HG02571 (cell line): Measurements from ENCODE around the gene RYR1.
A peak's percentile ranks its signal among the peaks of the same experiment; 100 is the strongest.
"Not testable (repeated sequence)": the region's sequence is repeated elsewhere in the genome, so short reads cannot be mapped to it uniquely, and the experiment has no call there.

Experiments
- ATAC-seq: cut with Tn5 transposase; IDR thresholded peaks from one replicate; pipeline ENCODE4 v1.9.1; 2021; ENCODE audit warnings: mild to moderate bottlenecking, moderate library complexity; ENCODE audit not compliant: unreplicated experiment

Gene RYR1

DNA sequence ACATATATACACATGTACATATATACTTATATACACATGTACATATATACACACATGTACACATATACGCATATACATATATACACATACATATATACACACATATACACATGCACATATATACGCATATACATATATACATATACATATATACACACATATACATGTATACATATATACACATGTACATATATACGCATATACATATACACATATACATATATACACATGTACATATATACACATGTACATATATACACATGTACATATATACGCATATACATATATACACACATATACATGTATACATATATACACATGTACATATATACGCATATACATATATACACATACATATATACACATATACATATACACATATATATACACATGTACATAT lies 169.4 kb downstream of the RYR1 start:
- ATAC-seq, result not testable (repeated sequence)

DNA sequence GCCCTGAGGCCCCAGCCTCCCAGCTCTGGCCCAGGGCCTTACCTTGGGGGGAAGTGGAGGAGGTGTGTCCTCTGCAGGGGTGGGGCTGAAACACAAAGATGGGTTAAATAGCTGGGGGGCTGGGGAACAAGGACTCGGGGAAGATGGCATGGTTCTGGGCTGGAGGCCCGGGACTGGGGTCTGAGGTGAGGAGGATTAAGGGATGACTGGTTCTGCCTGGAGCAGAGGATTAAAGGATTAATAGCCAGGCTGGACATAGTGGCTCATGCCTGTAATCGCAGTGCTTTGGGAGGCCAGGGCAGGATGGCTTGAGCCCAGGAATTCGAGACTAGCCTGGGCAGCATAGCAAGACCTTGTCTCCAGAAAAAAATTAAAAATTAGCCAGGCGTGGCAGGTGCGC lies 172.6 kb downstream of the RYR1 start:
- no peak for ATAC-seq

DNA sequence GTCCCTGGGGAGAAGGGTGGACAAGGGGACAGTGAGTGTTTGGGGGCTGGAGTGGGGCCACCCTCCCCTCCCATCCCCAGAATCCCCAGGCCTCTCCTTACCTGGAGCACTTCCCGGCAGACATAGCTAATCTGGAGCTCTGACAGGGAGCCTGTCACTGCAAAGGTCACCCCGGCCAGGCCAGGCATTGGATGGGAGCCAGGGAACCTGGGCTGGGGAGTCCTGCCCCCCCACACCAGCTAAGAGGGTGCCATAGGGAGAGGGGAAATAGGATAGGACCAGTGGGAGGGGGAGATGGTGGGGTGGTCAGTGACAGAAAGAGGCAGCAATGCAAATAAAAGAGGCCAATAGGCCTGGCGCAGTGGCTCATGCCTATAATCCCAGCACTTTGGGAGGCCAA lies 180.8 kb downstream of the RYR1 start:
- ATAC-seq, result no peak

DNA sequence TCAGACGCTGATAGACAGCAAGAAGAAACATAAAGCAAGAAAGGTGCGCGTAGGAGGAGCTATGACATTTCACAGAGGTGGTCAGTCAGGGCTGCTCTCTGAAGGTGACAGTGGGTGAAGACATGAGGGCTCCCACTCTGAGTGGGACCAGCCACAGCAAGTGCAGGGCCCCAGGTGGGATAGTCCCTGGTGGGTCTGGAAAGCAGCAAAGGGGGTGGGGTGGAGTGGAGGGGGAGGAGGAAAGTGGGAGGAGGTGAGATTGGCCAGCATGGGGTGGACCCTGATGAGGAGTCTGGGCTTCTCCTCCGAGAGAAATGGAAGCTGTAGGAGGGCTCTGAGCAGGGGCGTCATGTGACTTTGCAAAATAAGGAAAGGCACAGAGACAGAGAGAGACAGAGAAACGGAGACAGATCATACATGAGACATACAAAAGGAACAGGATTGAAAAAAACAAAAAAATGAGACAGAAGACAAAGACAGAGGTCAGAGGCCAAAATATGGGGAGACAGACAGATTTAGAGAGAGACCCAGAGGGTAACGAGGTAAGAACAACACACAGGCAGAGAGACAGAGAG lies 181.6 kb downstream of the RYR1 start:
- ATAC-seq, result no peak

DNA sequence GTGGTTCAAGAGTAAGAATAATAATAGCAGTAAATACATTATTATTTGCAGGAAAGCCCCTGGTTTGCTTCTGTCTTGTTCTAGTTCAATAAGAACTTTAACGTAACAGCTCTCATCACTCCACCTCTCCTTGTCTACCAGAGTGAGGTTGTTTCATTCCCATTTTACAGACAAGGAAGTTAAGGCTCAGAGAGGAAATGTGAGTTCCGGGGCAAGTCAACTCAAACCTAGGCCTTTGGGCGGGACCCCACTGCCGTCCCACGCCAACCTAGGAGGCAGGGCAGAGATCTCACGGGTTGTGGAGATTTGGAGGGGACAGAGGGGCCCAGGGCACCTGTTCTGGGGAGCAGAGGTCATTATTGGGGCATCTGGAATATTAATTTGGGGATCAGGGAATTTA lies 182.8 kb downstream of the RYR1 start:
- no peak for ATAC-seq

DNA sequence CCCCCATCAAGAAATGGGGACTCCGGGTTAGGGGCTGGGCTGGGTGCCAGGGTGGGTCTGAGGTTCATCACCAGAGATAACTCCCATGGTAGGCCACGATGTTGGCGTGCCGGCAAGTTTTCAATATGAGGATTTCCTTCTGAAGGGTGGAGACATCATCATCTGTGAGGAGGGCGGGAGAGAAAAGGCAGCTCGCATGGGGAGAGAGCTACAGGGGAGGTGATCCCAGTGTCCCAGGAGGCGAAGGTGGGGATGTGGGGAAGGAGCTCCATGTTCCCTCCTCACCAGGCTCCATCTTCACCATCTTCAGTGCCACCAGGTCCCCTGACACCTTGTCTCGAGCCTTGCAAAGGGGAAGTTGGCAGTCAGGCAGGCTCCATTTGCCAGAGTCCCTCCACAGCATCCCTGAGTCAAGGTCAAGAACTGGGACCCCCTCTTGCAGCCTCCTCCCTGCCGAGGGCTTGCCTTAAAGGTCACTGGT lies 183.8 kb downstream of the RYR1 start:
- ATAC-seq, result no peak

DNA sequence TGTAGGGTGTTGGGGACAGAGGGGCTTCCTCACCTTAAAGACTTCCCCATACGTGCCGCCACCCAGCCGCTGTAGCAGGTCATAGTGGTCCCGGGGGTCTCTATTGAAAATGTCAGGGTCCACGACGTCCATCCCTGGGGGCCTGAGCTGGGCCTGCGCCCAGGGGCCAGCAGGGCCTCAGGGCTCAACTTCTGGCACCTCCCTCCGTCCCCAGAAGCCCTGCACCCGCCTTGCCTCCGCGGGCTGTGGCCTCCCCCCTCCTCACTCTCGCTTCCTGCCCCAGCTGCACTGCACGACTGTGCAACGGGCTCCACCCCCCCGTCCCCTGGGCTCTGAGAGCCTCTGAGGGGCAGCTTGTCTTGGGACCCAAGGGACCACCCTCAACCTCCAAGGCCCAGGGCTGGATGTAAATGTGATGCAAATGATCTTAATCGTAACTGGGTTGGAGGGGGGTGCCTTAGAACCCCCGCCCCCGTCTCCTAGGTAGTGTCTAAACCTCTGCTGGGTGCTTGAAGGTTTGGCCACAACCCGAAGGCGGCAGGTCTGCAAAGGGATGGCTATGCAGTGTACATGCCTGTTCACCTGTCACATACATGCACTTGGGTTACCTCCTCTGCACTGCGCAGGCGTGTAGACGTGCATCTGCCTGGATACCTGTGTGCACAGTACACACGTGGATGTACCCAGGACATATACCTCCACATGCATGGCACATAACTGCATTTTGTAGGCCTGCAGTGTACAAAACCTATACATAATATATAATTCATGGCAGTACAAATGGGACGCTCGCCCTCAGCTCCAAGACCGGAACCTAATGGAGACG lies 184.5 kb downstream of the RYR1 start, which contains the start of gene MAP4K1:
TSS of gene MAP4K1 (minus strand) at position 190 of the 826 bp plus-strand sequence. CDS start at position 132, 58 bp downstream.
- peak; percentile 37 for ATAC-seq

DNA sequence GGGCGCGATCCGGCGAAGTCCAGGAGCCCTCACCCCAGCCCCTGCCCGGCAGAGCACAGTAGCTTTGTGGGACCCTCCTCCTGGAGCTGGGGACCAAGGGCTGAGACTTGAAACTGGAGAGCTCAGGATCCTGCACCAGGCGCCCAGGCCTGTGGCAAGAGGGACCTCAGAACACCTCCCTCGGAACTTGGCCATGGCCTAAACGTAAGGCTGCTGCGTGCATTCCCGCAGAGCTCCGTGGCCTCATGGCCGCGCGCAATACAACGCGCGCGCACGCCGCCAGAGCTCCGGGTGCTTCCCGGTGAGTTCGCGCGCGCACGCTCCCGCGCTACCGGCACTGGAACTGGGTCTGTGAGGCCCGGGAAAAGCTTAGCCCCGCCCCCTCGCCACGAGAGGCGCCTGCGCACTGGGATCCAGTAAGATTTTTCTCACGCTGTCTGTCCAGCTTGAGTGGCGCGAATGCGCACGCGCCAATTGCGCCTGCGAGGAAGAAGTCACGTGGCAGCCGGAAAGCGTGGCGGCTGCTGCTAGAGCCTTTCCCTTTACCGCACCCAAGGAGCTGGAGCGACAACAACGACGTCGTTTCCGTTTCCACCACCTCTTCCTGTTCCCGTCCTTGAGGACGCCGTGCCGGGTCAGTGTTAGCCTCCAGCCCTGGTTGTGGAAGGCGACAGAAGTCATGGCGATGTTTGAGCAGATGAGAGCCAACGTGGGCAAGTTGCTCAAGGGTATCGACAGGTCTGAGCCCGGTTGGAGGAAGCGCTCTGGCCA lies 185.3 kb downstream of the RYR1 start, which contains the start of gene EIF3K:
TSS of gene EIF3K (plus strand) at position 599 of the 771 bp plus-strand sequence. CDS start at position 680, 81 bp downstream.
- ATAC-seq, result peak; percentile 64

DNA sequence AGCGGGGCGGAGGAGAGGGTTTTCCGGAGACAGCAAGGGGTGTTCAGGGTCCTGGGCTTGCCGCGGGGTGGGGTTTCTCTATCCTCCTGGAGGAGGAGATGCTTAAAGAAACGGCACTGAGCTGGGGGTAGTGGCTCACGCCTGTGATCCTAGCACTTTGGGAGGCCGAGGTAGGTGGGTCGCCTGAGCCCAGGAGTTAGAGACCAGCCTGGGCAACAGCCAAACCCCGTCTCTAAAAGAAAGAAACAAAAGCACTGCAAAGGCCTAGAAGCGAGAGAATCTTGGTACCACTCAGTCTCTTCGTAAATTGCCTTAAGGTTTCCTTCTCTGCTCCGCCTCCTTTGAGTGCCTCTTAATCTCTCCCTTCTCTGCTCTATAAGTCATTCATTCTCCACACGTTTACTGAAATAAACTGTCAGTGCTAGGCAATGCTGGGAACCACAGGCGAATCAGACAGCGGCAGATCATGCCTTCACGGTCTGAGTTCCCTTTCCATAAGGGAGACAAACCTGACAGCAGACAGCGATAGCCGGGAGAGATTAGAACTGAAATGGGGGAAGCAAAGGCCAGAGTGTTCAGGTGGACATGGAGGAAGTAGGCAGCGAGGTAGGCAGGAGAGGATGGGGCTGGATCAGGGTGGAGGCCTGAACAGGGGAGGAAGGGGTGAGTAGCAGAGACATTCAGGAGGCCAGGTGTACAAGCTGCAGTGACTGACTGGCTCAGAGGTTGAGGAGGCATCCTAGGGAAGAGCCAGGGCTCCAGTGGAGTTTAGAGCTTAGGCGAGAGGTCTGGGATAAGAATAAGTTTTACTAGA lies 186.1 kb downstream of the RYR1 start:
- ATAC-seq, result no peak

DNA sequence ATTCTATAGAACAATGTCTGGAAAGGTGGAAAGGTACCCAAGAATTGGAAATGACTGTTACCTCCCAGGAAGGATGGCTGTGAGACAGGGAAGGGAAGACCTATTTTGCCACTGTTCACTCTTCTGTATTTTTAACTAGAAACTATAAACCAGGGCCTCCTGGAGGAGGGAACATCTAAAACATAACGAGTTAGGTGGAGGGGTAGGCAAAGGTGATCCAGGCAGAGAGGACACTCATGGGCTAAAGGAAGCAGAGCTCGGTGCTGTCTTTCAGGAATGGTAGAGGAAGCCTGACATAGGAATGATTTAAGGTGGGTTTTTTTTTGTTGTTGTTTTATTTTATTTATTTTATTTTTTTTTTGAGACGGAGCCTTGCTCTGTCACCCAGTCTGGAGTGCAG lies 191.3 kb downstream of the RYR1 start:
- no peak for ATAC-seq

DNA sequence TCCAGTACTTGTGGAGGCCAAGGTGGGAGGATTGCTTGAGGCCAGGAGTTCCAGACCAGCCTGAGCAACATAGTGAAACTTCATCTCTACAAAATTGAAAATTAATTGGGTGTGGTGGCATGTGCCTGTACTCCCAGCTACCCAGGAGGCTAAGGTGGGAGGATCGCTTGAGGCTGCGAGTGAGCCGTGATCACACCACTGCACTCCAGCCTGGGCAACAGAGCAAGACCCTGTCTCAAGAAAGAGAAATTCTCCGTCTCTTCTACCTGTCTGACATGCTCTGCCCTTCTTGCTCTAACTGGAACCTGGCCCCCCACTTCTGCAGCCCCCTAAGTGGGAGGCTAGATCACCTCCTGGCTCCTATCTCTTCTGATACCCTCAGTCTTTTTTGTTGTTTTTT lies 192.9 kb downstream of the RYR1 start:
- ATAC-seq, result no peak

DNA sequence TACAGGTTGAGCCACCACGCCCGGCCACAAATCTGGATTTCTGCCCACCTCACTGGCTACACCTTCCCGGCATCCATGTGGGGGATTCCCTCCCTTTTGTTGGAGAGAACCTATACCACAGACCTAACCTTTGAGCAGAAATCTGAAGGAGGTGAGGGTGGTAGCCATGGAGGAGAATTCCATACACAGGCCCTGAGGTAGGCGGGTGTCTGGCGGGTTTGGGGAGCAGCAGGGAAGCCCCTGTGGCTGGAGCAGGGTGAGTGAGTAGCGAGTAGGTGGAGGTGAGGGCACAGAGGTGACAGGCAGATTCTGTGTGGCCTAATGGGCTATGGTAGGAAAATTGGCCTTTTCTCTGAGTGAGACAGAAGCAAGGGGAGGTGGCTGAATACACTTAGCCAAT lies 196.1 kb downstream of the RYR1 start:
- no peak for ATAC-seq

DNA sequence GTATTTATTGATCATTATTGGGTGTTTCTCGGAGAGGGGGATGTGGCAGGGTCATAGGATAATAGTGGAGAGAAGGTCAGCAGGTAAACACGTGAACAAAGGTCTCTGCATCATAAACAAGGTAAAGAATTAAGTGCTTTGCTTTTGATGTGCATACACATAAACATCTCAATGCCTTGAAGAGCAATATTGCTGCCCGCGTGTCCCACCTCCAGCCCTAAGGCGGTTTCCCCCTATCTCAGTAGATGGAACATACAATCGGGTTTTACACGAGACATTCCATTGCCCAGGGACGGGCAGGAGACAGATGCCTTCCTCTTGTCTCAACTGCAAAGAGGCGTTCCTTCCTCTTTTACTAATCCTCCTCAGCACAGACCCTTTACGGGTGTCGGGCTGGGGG lies 197.8 kb downstream of the RYR1 start:
- not testable (repeated sequence) for ATAC-seq

DNA sequence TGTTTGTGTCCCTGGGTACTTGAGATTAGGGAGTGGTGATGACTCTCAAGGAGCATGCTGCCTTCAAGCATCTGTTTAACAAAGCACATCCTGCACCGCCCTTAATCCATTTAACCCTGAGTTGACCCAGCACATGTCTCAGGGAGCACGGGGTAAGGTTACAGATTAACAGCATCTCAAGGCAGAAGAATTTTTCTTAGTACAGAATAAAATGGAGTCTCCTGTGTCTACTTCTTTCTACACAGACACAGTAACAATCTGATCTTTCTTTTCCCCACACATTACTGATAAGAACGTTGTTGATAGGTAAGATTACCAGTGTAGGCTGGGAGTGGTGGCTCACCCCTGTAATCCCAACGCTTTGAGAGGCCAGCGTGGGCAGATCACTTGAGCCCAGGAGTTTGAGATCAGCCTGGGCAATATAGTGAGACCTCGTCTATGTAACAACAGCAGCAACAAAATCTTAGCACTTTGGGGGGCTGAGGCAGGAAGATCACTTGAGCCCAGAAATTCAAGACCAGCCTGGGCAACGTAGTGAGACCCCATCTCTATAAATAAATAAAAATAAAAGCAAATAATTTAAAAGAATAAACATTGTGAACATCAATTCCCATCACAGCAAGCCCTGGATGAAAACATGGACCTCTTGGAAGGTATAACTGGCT lies 198.5 kb downstream of the RYR1 start:
- not testable (repeated sequence) for ATAC-seq

DNA sequence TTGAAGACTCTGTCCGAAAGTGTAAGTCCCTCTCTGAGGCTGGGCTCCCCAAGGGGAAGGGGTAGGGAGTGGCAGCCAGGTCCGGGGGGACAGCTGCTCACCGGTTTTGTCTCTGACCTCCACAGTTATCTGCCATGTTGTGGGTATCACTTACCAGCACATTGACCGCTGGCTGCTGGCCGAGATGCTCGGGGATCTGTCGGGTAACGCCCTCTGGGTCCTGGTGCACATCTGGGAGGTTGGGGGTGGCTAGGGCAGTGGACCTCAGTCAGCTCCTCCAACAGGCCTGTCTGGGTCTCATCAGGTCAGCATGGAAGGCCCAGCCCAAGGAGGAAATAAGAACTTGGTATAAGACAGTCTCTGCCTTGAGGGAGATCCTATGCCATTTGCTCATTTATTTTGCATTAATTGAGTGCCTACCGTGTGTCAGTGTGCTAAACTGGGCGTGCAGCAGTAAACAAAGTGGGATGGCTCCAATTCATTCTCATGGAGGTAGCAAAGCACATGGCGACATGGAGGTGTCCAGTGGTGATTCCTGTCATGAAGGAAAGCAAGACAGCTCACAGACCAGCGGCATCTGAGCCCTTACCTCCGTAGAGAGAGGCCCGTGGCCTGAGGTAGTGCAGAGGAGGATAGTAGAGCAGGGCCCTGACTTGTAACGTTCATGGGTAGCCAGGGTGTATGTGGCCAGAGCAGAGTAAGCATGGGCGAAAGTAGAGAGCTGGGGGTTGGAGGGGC lies 199.2 kb downstream of the RYR1 start:
- no peak for ATAC-seq

DNA sequence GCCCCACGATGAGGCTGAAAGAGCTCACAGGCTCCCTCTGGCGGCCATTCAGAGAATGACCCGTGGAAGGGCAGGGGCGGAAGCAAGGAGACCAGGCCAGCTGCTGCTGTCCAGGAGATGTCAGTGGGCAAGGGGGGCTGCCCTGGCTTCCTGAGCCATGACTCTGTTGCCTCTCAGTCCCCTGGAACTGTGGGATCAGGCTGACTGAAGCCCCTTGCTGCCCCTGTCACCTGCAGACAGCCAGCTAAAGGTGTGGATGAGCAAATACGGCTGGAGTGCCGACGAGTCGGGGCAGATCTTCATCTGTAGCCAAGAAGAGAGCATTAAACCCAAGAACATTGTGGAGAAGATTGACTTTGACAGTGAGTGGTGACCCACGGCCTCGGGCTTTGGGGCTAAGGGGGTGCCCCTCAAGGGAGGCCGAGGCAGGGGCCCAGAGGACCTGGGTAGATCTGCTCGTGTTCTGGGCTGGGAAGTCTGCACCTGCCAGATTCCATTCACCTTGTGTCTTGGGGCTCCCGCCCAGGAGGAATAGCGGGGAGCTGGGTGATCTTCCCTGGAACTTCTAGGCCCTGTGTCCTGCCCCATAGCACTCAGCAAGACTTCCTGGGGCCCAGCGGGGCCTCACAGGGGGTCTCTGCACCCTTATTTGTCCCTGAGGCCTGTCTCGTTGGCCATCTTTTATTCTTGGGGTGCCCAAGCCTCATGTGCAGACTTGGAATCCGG lies 201.4 kb downstream of the RYR1 start:
- ATAC-seq, result no peak

DNA sequence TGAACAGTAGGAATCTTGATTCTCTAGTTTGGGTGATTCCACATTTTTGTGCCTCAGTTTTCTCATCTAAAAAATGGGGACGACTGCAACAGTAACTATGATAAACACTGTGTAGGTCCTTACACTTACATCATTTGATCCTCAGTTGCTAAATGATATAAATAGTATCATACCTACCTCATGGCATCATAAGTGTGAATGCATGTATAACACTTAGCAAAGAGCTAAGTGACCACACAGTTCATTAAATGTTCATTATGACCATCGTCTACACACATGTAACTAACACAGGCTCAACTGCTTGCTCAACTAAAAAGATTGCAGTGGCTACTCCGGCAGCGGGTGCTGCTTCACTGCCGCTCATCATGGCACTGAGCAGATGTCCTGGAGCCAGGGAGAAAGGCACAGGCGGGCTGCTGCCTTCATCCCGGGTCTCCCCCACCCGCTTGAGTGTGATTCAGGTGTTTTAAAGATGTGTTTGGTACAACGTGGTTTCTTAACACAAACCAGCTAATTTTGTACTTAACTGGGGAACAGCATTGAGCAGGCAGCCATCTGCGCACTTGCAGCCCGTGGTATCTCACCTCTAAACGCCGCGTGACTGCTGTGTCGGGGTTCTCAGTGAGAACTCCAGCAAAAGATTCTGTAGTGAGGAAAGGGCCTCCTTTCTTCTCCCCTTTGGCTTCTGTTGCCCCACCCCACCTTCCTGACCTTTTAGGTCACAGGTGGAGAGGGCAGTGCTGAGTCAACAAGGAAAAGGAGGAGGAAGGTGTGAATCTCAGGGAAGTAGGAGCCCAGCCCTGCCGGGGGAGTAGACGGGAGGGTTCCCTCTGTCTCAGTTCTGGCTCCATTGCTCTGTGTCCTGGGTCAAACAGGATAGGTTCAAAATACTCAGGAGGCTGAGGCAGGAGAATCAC lies 202.2 kb downstream of the RYR1 start:
- no peak for ATAC-seq
